ENCODE results near the gene GALNS. TPM values are rescaled to one million over a fixed set of nuclear protein-coding genes. Genes with fewer than 3 reads are reported as not detected.
"Not testable (repeated sequence)": the region's sequence is repeated elsewhere in the genome, so short reads cannot be mapped to it uniquely, and the experiment has no call there.

Gene GALNS
- total RNA-seq, 2 donors from 2014 or later = 17.1 to 19.0 TPM

DNA sequence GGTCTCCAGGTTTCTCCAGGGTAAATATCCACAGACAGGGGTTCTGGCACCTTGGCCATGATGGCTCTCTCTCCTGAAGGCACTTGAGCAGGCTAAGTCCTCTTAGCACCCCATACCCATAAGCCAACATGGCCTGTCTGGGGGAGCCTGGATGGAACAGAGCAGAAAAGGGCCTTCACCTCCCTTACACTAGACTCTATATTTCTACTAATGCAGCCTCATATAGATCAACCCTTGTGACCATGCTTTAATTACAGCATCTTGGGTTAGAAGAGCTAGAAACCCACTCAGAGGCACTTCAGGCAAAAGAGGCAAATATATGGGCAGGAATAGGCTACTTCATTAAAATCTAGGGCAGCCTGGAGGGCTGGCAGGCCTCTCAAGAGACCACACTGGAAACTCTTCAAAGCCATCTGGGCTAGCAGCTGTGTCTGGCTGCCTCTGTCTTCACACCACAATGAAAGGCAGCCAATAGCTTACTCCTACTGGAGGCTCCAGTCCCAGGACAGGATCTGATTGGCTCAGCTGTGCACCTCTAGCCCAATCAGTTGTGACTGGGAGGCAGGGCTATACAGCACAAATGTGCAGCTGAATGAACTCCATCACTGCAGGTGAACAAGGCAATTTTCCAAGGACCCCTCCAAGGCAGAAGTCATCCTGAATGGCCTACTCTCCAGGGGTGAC, 57.8 kb downstream of the GALNS start:
- intact Hi-C loops (cut with DNase I) = no loop called here
- ATAC-seq (no peak), DNase-seq (no peak)

- DNase-seq (no peak), ATAC-seq (no peak)
- intact Hi-C loops (cut with DNase I) = no loop called here
These were observed 58.7 kb downstream of the GALNS start for GRCh38 chr16:88798073-88798472.

DNA sequence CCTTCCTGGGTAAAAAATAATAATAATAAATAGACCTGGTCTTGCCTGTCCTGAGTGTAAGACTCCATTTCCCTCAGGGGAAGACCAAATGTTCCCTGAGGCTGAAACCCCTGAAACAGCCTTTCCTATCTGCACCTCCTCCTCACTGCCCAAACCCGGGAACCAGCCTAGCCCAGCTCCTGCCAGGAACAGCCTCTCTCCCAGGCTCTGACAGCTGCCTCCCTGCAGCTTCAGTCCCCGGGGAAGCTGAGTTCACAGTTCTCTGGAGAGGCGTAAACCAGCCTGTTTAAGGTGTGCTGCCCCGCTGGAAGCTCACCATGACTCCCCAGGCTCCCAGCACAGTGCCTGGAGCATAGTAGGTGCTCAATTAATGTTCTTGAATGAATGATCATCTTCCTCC, 60.5 kb downstream of the GALNS start:
- ATAC-seq (no peak), DNase-seq (no peak)
- intact Hi-C loops (cut with DNase I) = no loop called here

- DNase-seq (no peak), ATAC-seq (no peak)
- intact Hi-C loops (cut with DNase I) = no loop called here
These were observed 63.3 kb downstream of the GALNS start for GRCh38 chr16:88793251-88793954.

DNA sequence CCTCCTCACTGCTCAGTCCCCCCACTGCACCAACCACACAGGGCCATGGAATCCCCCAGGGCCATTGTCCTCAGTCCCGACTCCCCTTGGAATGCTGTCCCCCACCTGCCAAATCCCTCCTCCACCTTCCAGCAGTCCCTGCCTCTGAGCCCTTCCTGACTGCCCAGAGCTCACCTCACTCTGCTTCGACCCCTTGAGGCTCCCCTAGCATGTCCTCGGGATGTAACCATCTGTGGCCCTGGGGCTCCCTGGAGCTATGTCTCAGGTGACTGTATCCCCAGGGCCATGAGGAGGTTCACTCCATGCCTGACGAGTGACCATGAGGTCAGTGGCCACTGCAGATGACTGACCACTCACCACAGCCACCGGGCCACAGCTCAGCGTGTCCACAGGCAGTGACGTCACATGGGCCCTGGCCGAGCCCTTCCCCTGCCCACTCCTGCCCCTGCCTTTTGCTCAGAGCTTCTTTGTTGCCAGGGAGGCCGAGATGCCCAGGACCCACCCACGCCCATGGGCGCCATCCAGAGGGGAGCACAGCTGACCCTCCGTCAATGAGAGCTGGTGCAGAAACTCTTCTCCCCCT, 64.0 kb downstream of the GALNS start:
- intact Hi-C loops (cut with DNase I) = no loop called here
- ATAC-seq (no peak), DNase-seq (no peak)

DNA sequence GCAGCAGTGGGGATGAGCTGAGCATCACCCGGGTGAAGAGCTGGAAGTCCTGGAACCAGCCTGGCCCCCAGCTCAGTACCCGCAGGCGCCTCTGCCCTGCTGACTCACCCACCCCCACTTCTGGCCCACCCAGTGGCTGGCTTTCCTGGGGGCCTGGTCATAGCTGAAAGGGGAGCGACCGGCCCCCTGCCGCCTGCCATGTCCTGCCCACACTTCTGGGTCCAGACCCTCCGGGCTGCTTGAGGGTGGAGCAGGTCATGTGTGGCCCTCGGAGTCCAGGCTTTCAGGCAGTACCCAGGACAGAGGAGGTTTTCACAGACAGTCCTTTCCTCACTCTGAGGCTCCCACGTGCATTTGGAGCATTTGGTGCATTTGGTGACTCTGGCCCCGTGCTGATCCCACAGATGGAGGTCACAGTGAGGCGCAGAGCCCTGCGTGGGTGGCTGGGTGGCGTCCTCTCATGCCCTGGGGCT, 64.6 kb downstream of the GALNS start:
- DNase-seq (no peak), ATAC-seq (no peak)

DNA sequence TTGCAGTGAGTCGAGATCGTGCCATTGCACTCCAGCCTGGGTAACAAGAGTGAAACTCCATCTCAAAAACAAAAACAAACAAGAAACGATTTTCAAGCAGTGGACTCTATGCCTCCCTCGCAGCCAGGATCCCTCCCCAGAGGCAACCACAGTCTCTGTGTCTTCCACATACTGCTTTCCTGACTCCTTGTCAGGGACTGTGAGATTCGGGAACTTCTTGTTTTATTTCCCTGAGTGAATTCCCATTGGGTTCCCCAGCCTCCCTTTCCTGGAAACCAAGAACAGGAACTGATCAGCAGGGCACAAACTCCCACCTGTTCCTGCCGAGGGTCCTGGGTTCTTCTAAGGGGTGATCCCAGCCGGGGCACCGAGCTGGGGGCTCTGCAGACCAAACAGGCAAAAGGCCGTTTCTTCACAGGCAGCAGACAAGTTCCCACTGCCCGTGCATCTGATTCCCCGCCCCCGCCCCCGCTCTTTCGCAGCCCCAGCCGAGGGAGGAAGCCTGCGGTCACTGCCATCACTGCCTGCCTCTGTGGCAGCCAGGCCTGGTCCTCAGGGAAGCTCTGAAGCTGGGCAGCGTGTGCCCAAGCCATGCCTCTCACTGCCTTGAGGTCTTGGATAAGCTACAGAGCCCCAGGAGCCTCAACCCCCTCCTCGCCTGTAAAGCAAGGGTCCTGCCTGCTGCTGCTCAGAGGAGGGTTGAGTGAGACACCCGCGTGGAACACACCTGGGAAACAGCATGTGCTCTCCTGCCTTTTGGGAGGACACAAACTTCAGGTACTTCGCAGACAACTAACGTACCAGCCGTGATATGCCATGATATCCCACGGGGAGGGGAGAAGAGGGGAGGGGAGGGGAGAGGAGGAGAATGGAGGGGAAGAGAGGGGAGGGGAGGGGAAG, 66.2 kb downstream of the GALNS start:
- DNase-seq (peak; percentile 53), ATAC-seq (peak; percentile 47 to 75)
- intact Hi-C loops (cut with DNase I) = no loop called here

More for the DNA sequence above, 64.6 kb downstream of the GALNS start:
- intact Hi-C loops (cut with DNase I) = no loop called here

DNA sequence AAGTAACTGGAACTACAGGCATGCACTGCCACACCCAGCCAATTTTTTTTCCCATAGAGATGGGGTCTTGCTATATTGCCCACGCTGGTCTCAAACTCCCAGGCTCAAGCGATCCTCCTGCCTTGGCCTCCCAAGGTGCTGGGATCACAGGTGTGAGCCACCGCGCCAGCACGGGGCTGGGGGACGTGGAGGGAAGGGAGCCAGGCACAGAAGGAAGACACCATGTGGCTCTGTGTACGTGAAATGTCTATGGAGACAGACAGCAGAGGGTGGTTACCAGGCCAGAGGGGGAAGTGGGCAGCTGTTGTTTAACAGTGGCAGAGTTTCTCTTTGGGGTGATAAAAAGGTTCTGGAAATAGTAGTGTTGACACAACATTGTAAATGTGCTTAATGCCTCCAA, 67.2 kb downstream of the GALNS start:
- intact Hi-C loops (cut with DNase I) = loop anchor here in 1 of 2 donors (5.0 kb wide), 1 partner anchor 47 kb away; no protein-coding TSS in a partner anchor
- ATAC-seq = no peak
- DNase-seq = no peak

- ATAC-seq, DNase-seq: not testable (repeated sequence)
- intact Hi-C loops (cut with DNase I) = loop anchor here in 1 of 2 donors (5.0 kb wide), 1 partner anchor 46 kb away; no protein-coding TSS in a partner anchor
These were observed 68.0 kb downstream of the GALNS start for GRCh38 chr16:88788749-88789148.

DNA sequence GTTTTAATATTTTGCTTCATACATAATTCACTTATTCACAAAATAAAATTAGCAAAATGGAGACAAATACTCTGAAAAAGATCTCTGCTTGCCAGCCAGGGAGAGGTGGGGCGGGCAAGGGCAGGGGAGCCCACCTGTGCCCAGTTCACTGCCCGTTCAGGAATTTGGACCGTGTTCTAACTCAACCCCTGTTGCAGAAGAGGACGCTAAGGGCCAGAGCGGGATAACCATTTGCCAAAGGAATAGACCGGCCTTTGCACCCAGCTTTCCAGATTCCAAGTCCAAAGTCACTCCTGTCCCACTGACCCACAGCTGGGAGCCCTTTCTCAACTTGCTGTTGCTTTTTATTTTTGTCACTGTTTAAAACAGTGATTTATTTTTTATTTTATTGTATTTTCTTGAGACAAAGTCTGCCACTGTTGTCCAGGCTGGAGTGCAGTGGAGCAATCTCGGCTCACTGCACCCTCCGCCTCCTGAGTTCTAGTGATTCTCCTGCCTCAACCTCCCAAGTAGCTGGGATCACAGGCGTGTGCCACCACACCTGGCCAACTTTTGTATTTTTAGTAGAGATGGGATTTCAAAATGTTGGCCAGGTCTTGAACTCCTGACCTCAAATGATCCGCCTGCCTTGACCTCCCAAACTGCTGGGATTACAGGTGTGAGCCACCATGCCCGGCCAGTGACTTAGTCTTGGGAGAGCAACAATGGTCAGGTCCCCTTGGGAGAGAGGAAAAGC, 69.0 kb downstream of the GALNS start:
- intact Hi-C loops (cut with DNase I) = loop anchor here in 1 of 2 donors (5.0 kb wide), 1 partner anchor 45 kb away; no protein-coding TSS in a partner anchor
- DNase-seq = no peak
- ATAC-seq = no peak

- peak; percentile 73 to 74 for ATAC-seq
- DNase-seq = peak; percentile 83
- intact Hi-C loops (cut with DNase I) = loop anchor here in 1 of 2 donors (5.0 kb wide), 1 partner anchor 43 kb away; no protein-coding TSS in a partner anchor
These were observed 71.4 kb downstream of the GALNS start, which contains the start of gene PIEZO1 for GRCh38 chr16:88785106-88785924. Gene PIEZO1, minus strand, starts transcription at chr16:88785220. Its CDS starts 256 bp downstream, at chr16:88784964.

DNA sequence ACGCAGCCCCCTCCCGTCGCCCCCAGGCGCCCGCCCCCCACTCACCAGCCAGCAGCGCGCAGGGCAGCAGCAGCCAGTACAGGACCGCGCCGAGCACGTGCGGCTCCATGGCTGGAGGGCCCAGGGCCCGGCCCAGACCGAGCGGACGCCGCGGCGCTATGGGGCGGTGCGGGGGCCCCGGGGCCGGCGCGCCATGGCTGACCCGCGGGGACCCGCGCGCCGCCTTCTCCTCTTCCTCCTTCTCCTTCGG, 72.0 kb downstream of the GALNS start:
- DNase-seq = no peak
- ATAC-seq = peak; percentile 46 to 48
- intact Hi-C loops (cut with DNase I) = loop anchor here (5.0 kb wide), 1 partner anchor 42 kb away; no protein-coding TSS in a partner anchor

- ATAC-seq (peak; percentile 64 to 75), DNase-seq (peak; percentile 86)
- intact Hi-C loops (cut with DNase I) = loop anchor here in 1 of 2 donors (5.0 kb wide), 1 partner anchor 42 kb away; no protein-coding TSS in a partner anchor
These were observed 72.5 kb downstream of the GALNS start for GRCh38 chr16:88784074-88784855.

GRCh38 chr16:88783391-88784073, 73.2 kb downstream of the GALNS start:
- DNase-seq = peak; percentile 64
- peak; percentile 13 to 33 for ATAC-seq
- intact Hi-C loops (cut with DNase I) = loop anchor here in 1 of 2 donors (5.0 kb wide), 1 partner anchor 41 kb away; no protein-coding TSS in a partner anchor

DNA sequence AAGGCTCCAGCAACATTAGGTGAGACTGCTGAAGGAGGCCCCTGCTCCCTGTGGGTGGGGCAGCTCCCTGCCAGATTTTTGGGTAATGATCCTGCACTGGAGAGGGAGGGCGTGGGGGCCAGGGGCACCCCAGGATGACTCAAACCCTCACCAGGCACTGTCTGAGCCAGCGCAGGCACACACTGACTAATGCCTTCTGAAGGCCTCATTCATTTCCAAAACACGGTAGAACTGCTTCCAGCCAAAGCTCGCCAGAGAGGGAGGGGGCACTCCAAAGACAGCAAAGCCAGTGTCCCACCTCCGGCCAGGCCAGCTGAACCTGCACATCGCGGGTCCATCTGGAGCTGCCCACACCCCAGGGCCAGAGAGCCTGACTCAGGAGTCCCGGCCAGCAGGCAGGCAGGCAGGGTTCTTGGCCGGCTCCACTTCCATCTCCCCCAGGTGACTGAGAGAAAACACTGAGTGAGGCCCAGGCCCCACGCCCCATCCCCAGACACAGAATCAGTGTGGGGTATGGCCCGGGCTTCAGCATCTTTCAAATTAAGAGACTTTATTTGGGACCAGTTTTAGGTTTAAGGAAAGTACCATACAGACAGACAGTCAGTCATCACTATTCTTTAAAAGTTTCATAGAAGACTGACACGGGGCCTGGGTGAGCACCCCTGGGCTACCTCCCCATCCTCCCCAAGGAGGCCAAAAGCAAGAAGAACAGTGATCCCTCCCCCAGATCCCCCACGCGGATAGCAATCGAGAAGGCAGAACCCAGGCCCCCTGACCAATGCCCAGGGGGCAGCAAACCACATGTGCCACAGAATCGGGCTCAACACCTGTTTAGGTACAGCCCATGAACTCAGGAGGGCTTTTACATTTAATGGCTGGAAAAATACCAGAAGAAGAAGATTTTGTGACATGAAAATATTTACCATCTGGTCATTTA, 74.0 kb downstream of the GALNS start:
- peak; percentile 33 for DNase-seq
- ATAC-seq = peak in 1 of 2 donors; percentile 30

More for the DNA sequence above, 74.0 kb downstream of the GALNS start:
- intact Hi-C loops (cut with DNase I) = loop anchor here in 1 of 2 donors (5.0 kb wide), 1 partner anchor 40 kb away; no protein-coding TSS in a partner anchor

Data from left cardiac atrium (tissue), 4 donors.